K562 (cell line): ENCODE measurements around the gene DOCK8.

Source experiments
- CBFA2T2 ChIP-seq: fragments of 450-650 bp; conservative IDR thresholded peaks from 2 replicates; pipeline ENCODE4 v1.6.1; 2017; ENCODE audit warnings: mild to moderate bottlenecking
- CBX8 ChIP-seq: fragments of 200-600 bp; sonication (generic); IDR thresholded peaks from 2 replicates; pipeline ENCODE4 v1.6.1; 2012; ENCODE audit warnings: borderline replicate concordance, mixed run types, low read depth, mild to moderate bottlenecking, moderate library complexity, mixed read lengths, low read length, control low read depth, inconsistent platforms; ENCODE audit not compliant: poor library complexity, severe bottlenecking; ENCODE audit errors: extremely low read depth
- CCAR2 ChIP-seq: fragments of 200-400 bp; formaldehyde crosslinking; IDR thresholded peaks from 2 replicates; pipeline ENCODE4 v1.6.1; 2017; ENCODE audit warnings: mild to moderate bottlenecking, low read depth, low read length
- CTCF ChIP-seq, 3 experiments: IDR thresholded peaks in 2 of 3; conservative IDR thresholded peaks in 1 of 3; 2 replicates each; pipeline ENCODE4 v1.5.1; 2011 to 2012; ENCODE audit warnings: low read length in 3 of 3, mild to moderate bottlenecking in 3 of 3, control low read depth in 2 of 3, improper control_type of control experiment in 1 of 3, inconsistent platforms in 1 of 3, low read depth in 1 of 3, mixed read lengths in 1 of 3, moderate library complexity in 1 of 3; ENCODE audit not compliant: insufficient read depth in 2 of 3
- FOS ChIP-seq: IDR thresholded peaks from 3 replicates; pipeline ENCODE4 v1.6.1; 2011; ENCODE audit not compliant: insufficient read length; ENCODE audit errors: extremely low read depth
- IRF2 ChIP-seq: sonication (generic); formaldehyde crosslinking; IDR thresholded peaks from 2 replicates; pipeline ENCODE4 v1.8.1; 2022; ENCODE audit warnings: mild to moderate bottlenecking, missing genetic modification reagents
- MYC ChIP-seq, 2 experiments: fragments of 250-450 bp in 1 of 2; sonication (Bioruptor Pico) in 1 of 2; IDR thresholded peaks; 2 replicates each; pipeline versions ENCODE4 v1.5.1 to v1.6.1; 2012 to 2021; ENCODE audit warnings: low read depth in 2 of 2, borderline replicate concordance in 1 of 2, improper control_type of control experiment in 1 of 2, low read length in 1 of 2, mild to moderate bottlenecking in 1 of 2, moderate library complexity in 1 of 2
- PRMT5 ChIP-seq: sonication (generic); formaldehyde crosslinking; IDR thresholded peaks from 2 replicates; pipeline ENCODE4 v1.5.0; 2020; ENCODE audit warnings: missing genetic modification reagents
- ZNF175 ChIP-seq: fragments of 200-800 bp; sonication (Bioruptor generic); IDR thresholded peaks from 2 replicates; pipeline ENCODE4 v1.6.1; 2016; ENCODE audit warnings: low read depth, mild to moderate bottlenecking, missing genetic modification characterization, missing compliant biosample characterization

GRCh38 chr9:265209-265870, 50.7 kb downstream of the DOCK8 start:
- TF ChIP-seq CCAR2 (no peak), MYC (IDR thresholded peaks at IDR 0.05; ENCODE audit: low read depth, low read length) (no peak), MYC (CRISPR knock-in tag; IDR thresholded peaks at IDR 0.05; ENCODE audit: borderline replicate concordance, low read depth) (no peak), ZNF175 (CRISPR knock-in tag) (no peak), CTCF (IDR thresholded peaks at IDR 0.05 in 2 of 3, conservative IDR thresholded peaks at IDR 0.05 in 1 of 3; ENCODE audit: insufficient read depth in 2 of 3, low read depth in 1 of 3, low read length in 3 of 3) (no peak), IRF2 (no peak), CBX8 (no peak), PRMT5 (CRISPR knock-in tag) (no peak), CBFA2T2 (no peak), FOS (no peak)
